K562 (cell line): ENCODE data around the gene SEBOX. TPM values are rescaled to one million over a fixed set of nuclear protein-coding genes. Genes with fewer than 3 reads are reported as not detected.

Experiments
- BCOR ChIP-seq: fragments of 450-650 bp; IDR thresholded peaks from 2 replicates; pipeline ENCODE4 v1.6.1; 2016
- CBFA2T3 ChIP-seq: fragments of 450-650 bp; IDR thresholded peaks from 2 replicates; pipeline ENCODE4 v1.6.1; 2017
- E2F3 ChIP-seq: fragments of 250-450 bp; sonication (Bioruptor Pico); IDR thresholded peaks from 2 replicates; pipeline ENCODE4 v1.4.0; 2020; ENCODE audit warnings: mild to moderate bottlenecking
- IRF2 ChIP-seq: sonication (generic); formaldehyde crosslinking; IDR thresholded peaks from 2 replicates; pipeline ENCODE4 v1.8.1; 2022; ENCODE audit warnings: mild to moderate bottlenecking, missing genetic modification reagents
- MAFK ChIP-seq: IDR thresholded peaks from 2 replicates; pipeline ENCODE4 v1.6.1; 2011; ENCODE audit warnings: low read length, improper control_type of control experiment
- MCM3 ChIP-seq: fragments of 450-650 bp; IDR thresholded peaks from 2 replicates; pipeline ENCODE4 v1.6.1; 2016
- MGA ChIP-seq: fragments of 450-650 bp; IDR thresholded peaks from 2 replicates; pipeline ENCODE4 v1.6.1; 2016; ENCODE audit warnings: mild to moderate bottlenecking, moderate library complexity
- POLR2A ChIP-seq: fragments of 450-650 bp; conservative IDR thresholded peaks from 2 replicates; pipeline ENCODE4 v1.6.1; 2016
- PRPF4 ChIP-seq: fragments of 200-400 bp; formaldehyde crosslinking; IDR thresholded peaks from one replicate; pipeline ENCODE4 v1.6.1; 2017; ENCODE audit warnings: low read length, low read depth, mild to moderate bottlenecking; ENCODE audit not compliant: insufficient read depth, poor library complexity, severe bottlenecking
- SRSF7 ChIP-seq: fragments of 200-400 bp; formaldehyde crosslinking; optimal IDR thresholded peaks from 2 replicates; pipeline ENCODE3; 2017; ENCODE audit warnings: mild to moderate bottlenecking, low read depth, low read length
- STAT5B ChIP-seq: fragments of 250-450 bp; sonication (Bioruptor Pico); IDR thresholded peaks from 2 replicates; pipeline ENCODE4 v1.8.0; 2021; ENCODE audit warnings: mild to moderate bottlenecking, inconsistent platforms
- TRIM24 ChIP-seq, 2 experiments: fragments of 450-650 bp; IDR thresholded peaks; 2 replicates each; pipeline ENCODE4 v1.6.1; 2016
- ZBTB8A ChIP-seq: fragments of 450-650 bp; IDR thresholded peaks from 2 replicates; pipeline ENCODE4 v1.6.1; 2018; ENCODE audit warnings: mild to moderate bottlenecking, moderate library complexity; ENCODE audit not compliant: partially characterized antibody
- ZNF551 ChIP-seq: fragments of 250-450 bp; sonication (Bioruptor Pico); IDR thresholded peaks from 2 replicates; pipeline ENCODE4 v1.5.0; 2021; ENCODE audit warnings: mild to moderate bottlenecking, moderate library complexity
- polyA plus RNA-seq, 8 experiments: library from polyadenylated mRNA; depleted of rRNA in 4 of 8; stranded (reverse) in 5 of 8; unstranded in 3 of 8; fragments of >200 nt; fragmentation: Nextera tagmentation in 2 of 8; fragmentation: Illumina TruSeq in 1 of 8; extraction: Ambion mirVana in 2 of 8; extraction: Trizol in 1 of 8; gene quantifications; 2 replicates each; pipeline versions ENCODE4 v1.2.1 to v1.2.3, GENCODE V29; 2011 to 2014; ENCODE audit warnings: inconsistent platforms in 1 of 8, missing spikeins in 1 of 8
- total RNA-seq, 7 experiments: library from RNA; depleted of rRNA in 6 of 7; stranded (reverse); fragments of >200 nt in 6 of 7; fragmentation: Illumina TruSeq in 2 of 7; extraction: Trizol in 2 of 7; gene quantifications; 2 replicates each; pipeline versions ENCODE4 v1.2.1 to v1.2.3, GENCODE V29; 2011 to 2021; ENCODE audit warnings: low replicate concordance in 1 of 7
- TF ChIP-seq, protein P1 (sequence below): fragments of 250-450 bp; sonication (Bioruptor Pico); IDR thresholded peaks from 2 replicates; pipeline ENCODE4 v1.4.0; 2020; ENCODE audit warnings: mild to moderate bottlenecking, moderate library complexity
- TF ChIP-seq, protein P2 (sequence below): fragments of 200-800 bp; sonication (Bioruptor generic); IDR thresholded peaks from 2 replicates; pipeline ENCODE4 v1.6.1; 2017; ENCODE audit warnings: missing genetic modification characterization, missing compliant biosample characterization

The SEBOX gene
- total and polyA plus RNA-seq, 9 of the 15 experiments (the other 6 are each of a cell fraction or from before 2014, with no cell fraction given), result not detected

- TF ChIP-seq, protein P1, sequence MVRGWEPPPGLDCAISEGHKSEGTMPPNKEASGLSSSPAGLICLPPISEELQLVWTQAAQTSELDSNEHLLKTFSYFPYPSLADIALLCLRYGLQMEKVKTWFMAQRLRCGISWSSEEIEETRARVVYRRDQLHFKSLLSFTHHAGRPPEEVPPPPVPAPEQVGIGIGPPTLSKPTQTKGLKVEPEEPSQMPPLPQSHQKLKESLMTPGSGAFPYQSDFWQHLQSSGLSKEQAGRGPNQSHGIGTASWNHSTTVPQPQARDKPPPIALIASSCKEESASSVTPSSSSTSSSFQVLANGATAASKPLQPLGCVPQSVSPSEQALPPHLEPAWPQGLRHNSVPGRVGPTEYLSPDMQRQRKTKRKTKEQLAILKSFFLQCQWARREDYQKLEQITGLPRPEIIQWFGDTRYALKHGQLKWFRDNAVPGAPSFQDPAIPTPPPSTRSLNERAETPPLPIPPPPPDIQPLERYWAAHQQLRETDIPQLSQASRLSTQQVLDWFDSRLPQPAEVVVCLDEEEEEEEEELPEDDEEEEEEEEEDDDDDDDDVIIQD (CRISPR knock-in tag), result no peak
- TF ChIP-seq ZNF551 (CRISPR knock-in tag) (no peak), MCM3 (no peak), MGA (no peak), TRIM24 (IDR thresholded peaks at IDR 0.05) (no peak), CBFA2T3 (peak; percentile 71), SRSF7 (no peak), POLR2A (no peak), IRF2 (no peak), ZBTB8A (no peak), MAFK (no peak), STAT5B (CRISPR knock-in tag) (no peak), E2F3 (CRISPR knock-in tag) (no peak), BCOR (no peak), PRPF4 (no peak)
- TF ChIP-seq, protein P2, sequence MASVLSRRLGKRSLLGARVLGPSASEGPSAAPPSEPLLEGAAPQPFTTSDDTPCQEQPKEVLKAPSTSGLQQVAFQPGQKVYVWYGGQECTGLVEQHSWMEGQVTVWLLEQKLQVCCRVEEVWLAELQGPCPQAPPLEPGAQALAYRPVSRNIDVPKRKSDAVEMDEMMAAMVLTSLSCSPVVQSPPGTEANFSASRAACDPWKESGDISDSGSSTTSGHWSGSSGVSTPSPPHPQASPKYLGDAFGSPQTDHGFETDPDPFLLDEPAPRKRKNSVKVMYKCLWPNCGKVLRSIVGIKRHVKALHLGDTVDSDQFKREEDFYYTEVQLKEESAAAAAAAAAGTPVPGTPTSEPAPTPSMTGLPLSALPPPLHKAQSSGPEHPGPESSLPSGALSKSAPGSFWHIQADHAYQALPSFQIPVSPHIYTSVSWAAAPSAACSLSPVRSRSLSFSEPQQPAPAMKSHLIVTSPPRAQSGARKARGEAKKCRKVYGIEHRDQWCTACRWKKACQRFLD (CRISPR knock-in tag), result no peak
Measured at GRCh38 chr17:28370035-28370743, 5.2 kb upstream of the SEBOX start, which contains the start of gene VTN (continued).
